HepG2 (cell line): ENCODE measurements around the gene CASP1. TPM values are rescaled to one million over a fixed set of nuclear protein-coding genes. Genes with fewer than 3 reads are reported as not detected.

Experiments used
- CSRNP2 ChIP-seq: sonication (generic); formaldehyde crosslinking; conservative IDR thresholded peaks from 2 replicates; pipeline ENCODE4 v1.8.0; 2022; ENCODE audit warnings: low read depth, missing genetic modification reagents
- ELF1 ChIP-seq: sonication (generic); formaldehyde crosslinking; IDR thresholded peaks from 2 replicates; pipeline ENCODE4 v1.4.0; 2020; ENCODE audit warnings: missing genetic modification reagents
- FUBP1 ChIP-seq: sonication (generic); formaldehyde crosslinking; IDR thresholded peaks from 2 replicates; pipeline ENCODE4 v1.5.1; 2020; ENCODE audit warnings: missing genetic modification reagents, mild to moderate bottlenecking, borderline replicate concordance
- GABPB1 ChIP-seq: IDR thresholded peaks from 2 replicates; pipeline ENCODE4 v1.6.1; 2016; ENCODE audit warnings: mild to moderate bottlenecking, missing genetic modification reagents, moderate library complexity, missing compliant biosample characterization
- HBP1 ChIP-seq: IDR thresholded peaks from 2 replicates; pipeline ENCODE4 v1.6.1; 2016; ENCODE audit warnings: low read depth, control low read depth
- HMG20A ChIP-seq: IDR thresholded peaks from 2 replicates; pipeline ENCODE4 v1.6.1; 2016; ENCODE audit warnings: borderline replicate concordance
- KDM5B ChIP-seq: sonication (generic); formaldehyde crosslinking; IDR thresholded peaks from 2 replicates; pipeline ENCODE4 v1.4.0; 2020; ENCODE audit warnings: missing genetic modification reagents, mild to moderate bottlenecking, borderline replicate concordance
- MLX ChIP-seq: IDR thresholded peaks from 2 replicates; pipeline ENCODE4 v1.6.1; 2016
- NCOA5 ChIP-seq: sonication (generic); formaldehyde crosslinking; IDR thresholded peaks from 2 replicates; pipeline ENCODE4 v1.4.0; 2020; ENCODE audit warnings: missing genetic modification reagents
- NFYB ChIP-seq: sonication (generic); formaldehyde crosslinking; IDR thresholded peaks from 2 replicates; pipeline ENCODE4 v1.4.0; 2020; ENCODE audit warnings: missing genetic modification reagents
- PCBP1 ChIP-seq: fragments of 200-400 bp; formaldehyde crosslinking; IDR thresholded peaks from 2 replicates; pipeline ENCODE4 v1.6.1; 2017; ENCODE audit warnings: mild to moderate bottlenecking, low read depth, low read length, borderline replicate concordance
- RERE ChIP-seq: IDR thresholded peaks from 2 replicates; pipeline ENCODE4 v1.6.1; 2016; ENCODE audit warnings: low read depth, missing genetic modification reagents, missing compliant biosample characterization
- TAF15 ChIP-seq: fragments of 200-400 bp; formaldehyde crosslinking; IDR thresholded peaks from one replicate; pipeline ENCODE4 v1.6.1; 2018; ENCODE audit warnings: mild to moderate bottlenecking, low read depth, low read length; ENCODE audit not compliant: poor library complexity, severe bottlenecking
- ZBTB39 ChIP-seq: sonication (generic); formaldehyde crosslinking; IDR thresholded peaks from 2 replicates; pipeline ENCODE4 v1.5.0; 2020; ENCODE audit warnings: missing genetic modification reagents
- ZKSCAN8 ChIP-seq: IDR thresholded peaks from 2 replicates; pipeline ENCODE4 v1.6.1; 2016; ENCODE audit warnings: borderline replicate concordance, missing genetic modification reagents, missing compliant biosample characterization
- ZNF350 ChIP-seq: sonication (generic); formaldehyde crosslinking; IDR thresholded peaks from 2 replicates; pipeline ENCODE4 v1.4.0; 2020; ENCODE audit warnings: mild to moderate bottlenecking, low read depth, missing genetic modification reagents, borderline replicate concordance
- polyA plus RNA-seq, 8 experiments: library from polyadenylated mRNA; depleted of rRNA in 3 of 8; stranded (reverse) in 7 of 8; unstranded in 1 of 8; fragments of >200 nt; fragmentation: Illumina TruSeq in 4 of 8; extraction: Trizol in 4 of 8; gene quantifications; 2 replicates each; pipeline versions ENCODE4 v1.2.1 to v1.2.3, GENCODE V29; 2011 to 2016; ENCODE audit warnings: low read depth in 4 of 8, missing spikeins in 1 of 8, mixed read lengths in 1 of 8; ENCODE audit not compliant: insufficient read depth in 1 of 8
- total RNA-seq, 5 experiments: library from RNA; depleted of rRNA; stranded (reverse); fragments of >200 nt; fragmentation: Illumina TruSeq; extraction: Trizol; gene quantifications; 2 replicates each; pipeline ENCODE4 v1.2.3, GENCODE V29; 2016; ENCODE audit warnings: low read depth in 1 of 5

CASP1 gene
- total and polyA plus RNA-seq, 2 of the 13 experiments (the other 11 are each of a cell fraction or from before 2014, with no cell fraction given): 0.34 to 5.2 TPM

GRCh38 chr11:104995001-104995408 lies 39.9 kb downstream of the CASP1 start (continued):
- TF ChIP-seq CSRNP2 (CRISPR knock-in tag) (no peak), ZKSCAN8 (CRISPR knock-in tag) (peak; percentile 32; the same call in 1 of the 2 replicates), FUBP1 (CRISPR knock-in tag) (no peak), NCOA5 (no peak), ZNF350 (CRISPR knock-in tag) (peak; percentile 40; the same call in 1 of the 2 replicates), MLX (CRISPR knock-in tag) (0 out of 2 replicates have a peak, but pooled peaks have one; percentile 30), TAF15 (no peak), RERE (CRISPR knock-in tag) (0 out of 2 replicates have a peak, but pooled peaks have one; percentile 63), HMG20A (peak; percentile 65; the same call in 1 of the 2 replicates), KDM5B (CRISPR knock-in tag) (no peak), ELF1 (CRISPR knock-in tag) (peak; percentile 49; the same call in 1 of the 2 replicates), ZBTB39 (CRISPR knock-in tag) (no peak), GABPB1 (CRISPR knock-in tag) (peak; percentile 77), NFYB (CRISPR knock-in tag) (0 out of 2 replicates have a peak, but pooled peaks have one; percentile 13), PCBP1 (no peak), HBP1 (CRISPR knock-in tag) (no peak)
